Mammary epithelial cell (primary cell): ENCODE data around the gene CST7.

ENCODE experiments used
- EZH2 ChIP-seq: IDR thresholded peaks from 2 replicates; pipeline ENCODE4 v1.6.1; 2012; ENCODE audit warnings: low read length, inconsistent platforms, borderline replicate concordance
- TF ChIP-seq, protein P1 (sequence below), 2 donors: IDR thresholded peaks in 1 of 2; conservative IDR thresholded peaks in 1 of 2; 2 replicates each; pipeline ENCODE4 v1.5.1; 2011 to 2012; ENCODE audit warnings: inconsistent platforms in 2 of 2, low read length in 2 of 2, mild to moderate bottlenecking in 2 of 2, control low read depth in 1 of 2, low read depth in 1 of 2; ENCODE audit not compliant: insufficient read depth in 1 of 2; ENCODE audit errors: extremely low read depth in 1 of 2

DNA sequence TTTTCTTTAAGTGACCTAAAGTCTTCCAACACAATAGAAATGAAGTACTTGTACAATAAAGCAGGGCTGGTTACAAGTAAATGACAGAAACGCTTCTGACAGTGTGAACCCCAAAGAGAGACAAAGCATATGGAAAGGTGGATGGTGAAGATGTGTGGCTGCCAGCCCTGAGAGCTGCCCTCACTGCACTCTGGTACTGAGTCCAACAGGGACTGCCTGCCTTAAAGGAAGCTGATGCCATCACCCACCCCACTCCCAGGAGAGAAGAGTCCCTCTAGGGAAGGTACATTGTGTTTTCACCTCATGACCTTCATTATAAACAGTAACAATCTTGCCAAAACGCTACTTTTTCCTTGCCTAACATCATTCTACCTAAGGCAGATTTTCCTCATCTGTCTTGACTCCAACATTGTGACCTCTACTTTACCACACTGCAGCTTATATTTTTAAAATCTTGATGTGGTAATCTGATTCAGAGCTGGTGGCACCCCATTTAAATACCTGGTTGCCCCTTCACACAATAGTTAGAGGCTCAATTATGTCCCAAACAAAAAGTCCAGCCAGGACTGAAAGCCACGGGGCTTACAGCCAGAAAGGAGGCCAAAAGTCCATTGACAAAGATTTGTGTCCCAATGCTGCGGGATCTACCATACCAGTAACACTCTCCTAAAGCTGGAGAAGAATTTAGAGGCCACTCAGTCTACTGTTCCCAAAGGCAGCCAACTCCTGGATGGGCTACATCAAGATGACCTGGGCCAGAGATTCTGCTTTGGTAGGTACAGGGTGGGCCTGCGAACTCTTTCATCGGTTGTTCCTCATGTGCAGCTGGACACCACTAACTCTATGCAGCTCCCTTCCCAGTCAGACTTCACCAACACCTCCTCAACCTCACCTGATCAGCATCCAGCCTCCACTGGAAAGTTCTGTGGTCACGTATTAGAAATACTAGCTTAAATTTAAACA lies 39.1 kb downstream of the CST7 start:
- no peak for TF ChIP-seq EZH2
- TF ChIP-seq, protein P1, sequence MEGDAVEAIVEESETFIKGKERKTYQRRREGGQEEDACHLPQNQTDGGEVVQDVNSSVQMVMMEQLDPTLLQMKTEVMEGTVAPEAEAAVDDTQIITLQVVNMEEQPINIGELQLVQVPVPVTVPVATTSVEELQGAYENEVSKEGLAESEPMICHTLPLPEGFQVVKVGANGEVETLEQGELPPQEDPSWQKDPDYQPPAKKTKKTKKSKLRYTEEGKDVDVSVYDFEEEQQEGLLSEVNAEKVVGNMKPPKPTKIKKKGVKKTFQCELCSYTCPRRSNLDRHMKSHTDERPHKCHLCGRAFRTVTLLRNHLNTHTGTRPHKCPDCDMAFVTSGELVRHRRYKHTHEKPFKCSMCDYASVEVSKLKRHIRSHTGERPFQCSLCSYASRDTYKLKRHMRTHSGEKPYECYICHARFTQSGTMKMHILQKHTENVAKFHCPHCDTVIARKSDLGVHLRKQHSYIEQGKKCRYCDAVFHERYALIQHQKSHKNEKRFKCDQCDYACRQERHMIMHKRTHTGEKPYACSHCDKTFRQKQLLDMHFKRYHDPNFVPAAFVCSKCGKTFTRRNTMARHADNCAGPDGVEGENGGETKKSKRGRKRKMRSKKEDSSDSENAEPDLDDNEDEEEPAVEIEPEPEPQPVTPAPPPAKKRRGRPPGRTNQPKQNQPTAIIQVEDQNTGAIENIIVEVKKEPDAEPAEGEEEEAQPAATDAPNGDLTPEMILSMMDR (conservative IDR thresholded peaks at IDR 0.05 in 1 of 2, IDR thresholded peaks at IDR 0.05 in 1 of 2; ENCODE audit: extremely low read depth in 1 of 2, insufficient read depth in 1 of 2, low read depth in 1 of 2, low read length in 2 of 2), result no peak
